HG03025 (cell line): ENCODE data around the gene GPR63.
A peak's percentile ranks its signal among the peaks of the same experiment; 100 is the strongest.

Source experiments
- ATAC-seq: cut with Tn5 transposase; IDR thresholded peaks from one replicate; pipeline ENCODE4 v1.9.1; 2021; ENCODE audit warnings: mild to moderate bottlenecking, moderate library complexity; ENCODE audit not compliant: unreplicated experiment, low FRiP score

Gene GPR63, protein sequence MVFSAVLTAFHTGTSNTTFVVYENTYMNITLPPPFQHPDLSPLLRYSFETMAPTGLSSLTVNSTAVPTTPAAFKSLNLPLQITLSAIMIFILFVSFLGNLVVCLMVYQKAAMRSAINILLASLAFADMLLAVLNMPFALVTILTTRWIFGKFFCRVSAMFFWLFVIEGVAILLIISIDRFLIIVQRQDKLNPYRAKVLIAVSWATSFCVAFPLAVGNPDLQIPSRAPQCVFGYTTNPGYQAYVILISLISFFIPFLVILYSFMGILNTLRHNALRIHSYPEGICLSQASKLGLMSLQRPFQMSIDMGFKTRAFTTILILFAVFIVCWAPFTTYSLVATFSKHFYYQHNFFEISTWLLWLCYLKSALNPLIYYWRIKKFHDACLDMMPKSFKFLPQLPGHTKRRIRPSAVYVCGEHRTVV

DNA sequence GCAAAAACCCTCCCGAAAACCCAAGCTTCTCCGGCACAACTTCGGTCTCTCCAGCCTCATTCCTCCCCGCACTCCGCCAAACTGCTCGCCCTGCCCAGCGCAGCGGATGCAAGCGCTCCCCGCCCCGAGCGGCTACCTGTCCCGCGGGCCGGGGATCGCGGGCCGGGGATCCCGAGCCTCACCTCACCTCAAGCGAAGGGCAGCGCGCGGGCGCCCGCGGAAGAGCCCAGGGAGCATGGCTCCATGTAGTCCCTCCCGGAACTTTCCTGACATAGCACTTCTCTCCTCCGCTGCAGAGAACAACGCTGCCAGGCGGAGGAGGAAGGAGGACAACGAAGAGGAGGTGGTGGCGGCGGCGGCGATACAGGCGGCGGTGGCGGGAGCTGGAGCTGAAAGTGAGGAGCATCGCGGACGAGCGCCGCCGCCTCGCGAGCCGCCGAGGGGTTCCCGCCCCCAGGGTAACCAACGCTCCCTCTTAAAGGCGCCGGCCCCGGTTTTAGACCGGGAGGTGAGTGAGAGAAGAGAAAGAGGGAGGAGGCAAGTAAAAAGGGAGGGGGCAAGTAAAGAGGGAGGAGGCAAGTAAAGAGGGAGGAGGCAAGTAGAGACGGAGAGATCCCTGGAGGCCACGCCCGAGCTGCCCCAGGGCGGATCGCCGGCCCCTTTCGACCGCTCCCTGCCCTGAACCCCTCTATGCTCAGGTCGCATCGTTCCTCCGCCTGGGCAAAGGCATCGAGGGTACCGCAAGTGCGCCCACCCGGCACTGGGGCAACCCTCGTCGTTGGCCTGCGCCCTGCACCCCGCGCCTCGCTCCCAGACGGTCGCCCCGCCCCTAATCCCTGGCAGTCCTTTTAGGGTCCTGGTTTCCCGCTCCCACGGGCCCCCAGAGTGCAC, at the start of gene GPR63:
Gene GPR63 (minus strand): TSS at position 397 of the 891 bp plus-strand sequence. CDS start 37,746 bp downstream, outside the sequence.
- peak; percentile 95 for ATAC-seq

DNA sequence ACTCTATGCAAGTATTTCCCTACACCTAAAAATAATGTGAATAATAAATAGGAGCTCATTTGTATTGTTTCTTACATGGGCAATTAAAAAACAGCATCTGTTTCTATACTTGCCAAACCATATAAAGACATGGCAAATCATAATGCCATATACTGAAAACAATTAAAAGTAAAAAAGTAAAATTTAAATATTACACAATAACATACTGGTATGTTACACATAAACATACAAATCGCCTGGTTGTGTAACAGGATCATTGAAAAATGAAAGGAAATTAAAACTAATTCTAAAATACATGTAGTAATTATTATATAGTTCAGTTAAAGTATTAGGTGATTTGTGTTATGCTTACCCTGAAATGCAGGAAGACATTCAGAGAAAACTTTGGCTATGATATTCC, 49.2 kb upstream of the GPR63 start:
- ATAC-seq = no peak

DNA sequence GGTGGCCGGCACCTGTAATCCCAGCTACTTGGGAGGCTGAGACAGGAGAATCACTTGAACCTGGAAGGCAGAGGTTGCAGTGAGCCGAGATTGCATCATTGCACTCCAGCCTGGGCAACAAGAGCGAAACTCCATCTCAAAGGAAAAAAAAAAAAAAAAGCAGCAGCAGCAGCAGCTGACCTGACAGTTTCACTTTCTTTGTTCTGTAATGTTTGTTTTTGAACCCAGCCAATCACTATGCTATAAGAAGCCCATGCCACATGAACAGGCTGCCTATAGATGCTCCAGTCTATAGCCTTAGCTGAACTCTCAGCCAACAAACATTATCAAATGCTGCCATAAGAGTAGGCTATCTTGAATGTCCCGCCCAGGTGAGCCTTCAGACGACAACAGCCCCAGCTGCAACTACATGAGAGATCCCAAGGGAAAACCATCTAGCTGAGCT, 47.9 kb upstream of the GPR63 start:
- ATAC-seq = peak; percentile 95

DNA sequence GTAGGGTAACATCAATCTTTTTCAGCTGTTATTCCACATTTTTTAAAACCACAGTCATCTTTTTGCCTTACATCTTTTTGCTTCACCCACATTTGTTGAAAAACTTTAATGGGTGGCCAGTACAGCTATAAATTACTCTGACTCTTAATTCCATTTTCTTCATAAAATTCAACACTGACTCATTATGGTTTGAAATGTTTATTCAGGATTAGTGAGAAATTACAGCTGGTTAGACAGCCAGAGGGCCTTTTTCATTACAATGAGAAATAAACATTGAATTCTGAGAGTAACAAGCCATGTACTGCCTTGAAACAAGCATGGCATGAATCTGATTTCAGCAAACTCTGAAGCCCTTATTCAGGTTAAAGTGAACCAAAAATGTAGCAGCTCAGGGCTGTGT, 40.9 kb upstream of the GPR63 start:
- ATAC-seq = no peak

DNA sequence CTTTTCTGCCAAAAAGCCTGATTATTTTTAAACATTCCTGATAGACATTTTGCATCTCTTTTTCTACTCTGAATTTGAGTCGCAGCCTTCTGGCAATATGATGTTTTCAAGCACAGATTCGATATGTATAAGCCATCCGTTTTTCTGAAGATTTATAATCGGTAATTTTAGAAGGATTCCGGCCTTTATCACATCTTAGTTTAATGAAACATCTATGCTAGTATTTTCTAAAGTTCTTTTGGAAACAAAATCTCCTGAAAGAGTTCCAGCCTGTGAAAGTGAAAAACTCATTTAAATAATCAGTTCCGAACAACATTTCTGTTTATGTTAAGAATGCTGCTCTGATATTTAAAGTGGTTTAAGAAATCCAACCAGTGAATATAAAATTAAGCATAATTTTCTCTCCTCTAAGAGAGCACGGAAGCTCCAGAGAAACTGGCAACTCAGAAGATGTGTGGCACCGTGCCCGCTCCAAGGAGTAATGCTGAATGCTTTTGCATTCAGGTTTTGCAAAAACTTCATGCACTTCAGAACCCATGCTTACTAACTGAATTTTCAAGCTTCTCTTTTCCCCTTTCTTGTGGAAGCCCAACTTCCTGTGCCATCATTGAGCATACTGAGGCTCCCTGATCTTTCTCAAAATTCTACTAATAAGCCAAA, 39.7 kb upstream of the GPR63 start:
- ATAC-seq = no peak

DNA sequence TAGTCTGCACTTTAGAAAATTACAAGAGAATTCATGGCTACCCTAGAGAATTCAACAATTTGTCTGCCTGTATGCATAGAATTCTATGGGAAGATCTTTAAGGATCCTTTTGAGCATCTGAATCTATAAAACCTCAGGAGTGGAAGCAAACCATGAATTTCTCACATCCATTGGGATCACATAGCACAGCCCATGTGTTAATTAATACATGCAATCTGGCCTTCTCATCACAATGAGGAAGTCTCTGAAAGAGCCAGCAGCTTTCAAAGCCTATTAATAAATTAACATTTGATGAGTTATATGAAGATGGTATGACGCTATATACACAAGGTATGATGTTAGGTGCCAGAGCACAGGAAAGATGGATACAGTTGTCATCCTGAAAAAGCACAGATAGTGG, 35.7 kb upstream of the GPR63 start:
- ATAC-seq = no peak

DNA sequence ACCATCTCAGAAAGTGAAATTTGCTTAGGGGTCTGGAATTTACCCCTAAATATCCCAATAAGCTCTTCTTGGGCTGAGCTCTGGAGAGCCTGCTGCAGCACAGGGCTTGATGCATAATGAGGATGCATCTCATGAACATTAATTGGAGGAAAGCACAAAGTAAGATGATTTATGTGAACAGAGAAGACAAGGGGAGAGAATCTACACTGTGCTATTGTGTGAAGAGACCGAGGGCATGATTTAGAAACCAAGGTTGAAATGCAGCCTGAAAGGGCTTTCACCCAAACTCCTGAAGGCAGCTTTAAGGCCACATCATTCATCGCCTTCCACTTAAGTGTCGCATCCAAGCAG, 27.8 kb upstream of the GPR63 start:
- no peak for ATAC-seq

DNA sequence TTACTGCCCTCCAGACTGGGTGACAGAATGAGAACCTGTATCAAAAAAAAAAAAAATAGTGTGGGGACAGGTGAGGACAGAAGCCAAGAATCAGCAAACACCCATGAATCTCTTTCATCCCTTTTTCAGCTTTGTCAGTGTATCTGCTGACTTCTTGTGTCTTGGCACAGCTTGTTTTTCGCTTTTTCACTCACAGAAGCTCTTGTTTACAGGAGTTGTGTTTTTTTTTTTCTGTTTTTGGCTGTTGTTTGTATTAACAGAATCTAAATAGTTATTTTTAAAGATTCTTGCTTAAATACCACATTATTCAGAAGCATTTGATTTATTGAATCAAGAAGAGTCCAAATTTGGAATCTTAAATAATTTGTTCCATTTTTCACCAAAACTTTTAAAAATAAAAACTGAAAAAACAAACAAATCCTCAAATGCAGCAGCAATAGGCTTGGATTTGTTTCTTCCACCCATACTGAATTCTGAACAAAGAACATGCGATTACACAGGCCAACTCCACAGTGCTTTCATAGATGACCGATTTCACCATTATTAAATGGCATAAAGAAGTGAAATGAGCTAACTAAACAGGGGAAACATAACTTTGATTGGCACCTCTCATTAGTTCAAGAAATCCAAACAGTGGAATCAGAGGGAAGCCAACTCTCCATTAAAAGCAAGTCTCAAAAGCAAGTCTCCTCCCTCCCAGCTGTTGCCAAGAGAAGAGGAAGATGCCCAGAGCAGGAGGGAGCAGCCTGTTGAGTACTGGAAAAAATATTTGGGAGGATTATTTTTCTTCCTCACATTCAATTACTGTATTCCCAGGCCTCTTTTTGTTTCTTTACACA, 27.2 kb upstream of the GPR63 start:
- no peak for ATAC-seq

DNA sequence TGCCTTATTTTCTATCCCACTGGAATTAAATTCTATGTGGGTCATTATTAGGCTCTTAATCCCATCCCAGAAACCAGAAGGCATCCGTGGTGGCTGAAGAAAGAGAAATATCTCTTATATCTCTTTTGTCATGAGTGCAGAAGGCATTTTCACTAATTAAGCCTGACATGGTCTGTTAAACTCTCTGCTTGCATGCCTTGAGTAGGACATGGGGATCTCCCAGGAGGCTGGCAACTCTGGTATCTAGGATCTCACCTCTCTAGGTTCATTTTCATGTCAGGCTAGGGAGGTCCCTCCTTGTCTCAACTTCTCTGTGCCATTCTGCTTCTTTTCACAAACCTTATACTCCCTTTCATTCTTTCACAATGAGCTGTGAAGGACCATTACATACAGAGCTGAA, 25.3 kb upstream of the GPR63 start:
- ATAC-seq = no peak

DNA sequence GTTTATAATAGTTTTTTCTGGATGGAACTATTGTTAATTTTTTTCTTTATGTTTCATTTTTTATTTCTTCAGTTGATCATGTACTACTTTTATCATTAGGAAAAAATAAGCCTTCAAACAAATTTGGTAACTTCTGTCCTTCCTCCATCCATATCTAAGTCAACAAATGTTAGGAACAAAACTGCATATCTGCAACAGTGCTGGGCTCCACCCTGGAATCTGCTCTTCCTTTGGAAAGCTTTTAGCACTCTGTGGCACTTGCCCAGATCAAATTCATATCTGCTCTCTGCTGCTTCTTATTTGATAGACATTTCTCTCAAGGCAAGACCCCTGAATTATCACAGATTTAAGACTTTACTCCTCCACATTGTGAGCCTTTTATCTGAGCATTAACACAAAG, 24.3 kb upstream of the GPR63 start:
- ATAC-seq = no peak

DNA sequence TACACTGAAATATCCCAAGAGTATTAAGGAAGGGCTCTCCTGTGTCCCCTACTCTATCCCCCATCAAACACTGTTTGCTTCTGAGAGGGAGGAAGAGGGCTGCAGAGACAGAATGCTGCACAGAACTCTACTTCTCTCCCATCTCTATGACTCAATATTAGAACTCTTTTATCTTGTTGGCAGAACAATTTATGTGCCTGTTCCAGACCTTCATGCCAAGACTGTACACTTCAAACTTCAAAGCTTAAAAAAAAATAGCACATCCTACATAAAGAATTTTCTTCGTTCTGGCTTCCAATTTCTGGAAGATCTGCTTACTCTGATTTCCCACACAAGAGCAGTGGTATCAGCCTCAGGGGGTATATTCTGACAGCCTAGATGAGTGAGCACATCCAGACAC, 19.6 kb upstream of the GPR63 start:
- no peak for ATAC-seq

DNA sequence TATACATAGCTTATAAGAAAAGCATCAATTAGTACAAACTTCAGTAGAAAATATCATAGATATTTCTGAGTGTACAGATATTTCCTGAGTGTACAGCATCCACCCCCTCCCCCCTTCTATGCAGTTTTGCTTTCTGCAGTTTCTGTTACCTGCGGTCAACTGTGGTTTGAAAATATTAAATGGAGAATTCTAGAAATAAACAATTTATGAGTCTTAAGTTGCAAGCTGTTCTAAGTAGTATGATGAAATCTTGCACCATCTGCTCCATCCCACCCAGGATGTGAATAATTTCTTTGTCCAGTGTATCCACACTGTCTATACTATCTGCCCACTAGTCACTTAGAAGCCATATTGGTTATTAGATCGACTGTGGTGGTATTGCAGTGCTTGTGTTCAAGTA, 15.8 kb upstream of the GPR63 start:
- ATAC-seq = no peak

DNA sequence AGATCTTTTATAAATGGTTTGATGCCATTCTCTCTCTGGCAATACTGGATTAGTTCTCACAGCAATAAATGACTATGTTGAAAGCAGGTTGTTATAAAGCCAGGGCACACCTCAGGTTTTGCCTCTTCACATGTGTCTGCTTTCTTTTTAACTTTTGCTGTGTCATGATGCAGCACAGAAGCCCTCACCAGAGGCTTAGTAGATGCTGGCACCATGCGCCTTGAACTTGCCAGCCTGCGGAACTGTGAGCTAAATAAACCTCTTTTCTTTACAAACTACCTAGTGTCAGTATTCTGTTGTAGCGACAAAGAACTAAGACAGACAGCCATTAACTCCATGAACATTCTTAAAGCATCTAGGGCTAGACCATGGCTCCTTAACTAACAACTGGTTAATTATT, 15.3 kb upstream of the GPR63 start:
- ATAC-seq = no peak

DNA sequence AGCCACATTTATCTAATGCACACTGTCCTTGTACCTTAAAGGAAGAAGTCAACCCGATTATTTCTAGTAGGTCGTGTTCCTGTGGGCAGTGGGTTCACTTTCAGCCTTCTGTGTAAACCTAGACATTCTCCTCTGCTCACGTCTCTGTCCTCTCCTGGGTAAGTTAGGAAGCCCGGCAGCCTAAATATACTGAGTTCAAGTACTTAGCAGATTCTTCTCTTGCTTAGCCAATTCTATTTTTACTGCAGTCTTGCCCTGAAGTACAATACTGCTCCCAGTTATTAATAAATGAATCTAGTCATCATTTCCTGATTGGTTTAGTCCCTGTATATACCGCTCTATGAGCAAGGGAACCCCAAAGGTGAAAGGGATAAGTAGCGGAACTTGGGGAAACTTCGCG, 14.6 kb upstream of the GPR63 start:
- ATAC-seq = no peak

DNA sequence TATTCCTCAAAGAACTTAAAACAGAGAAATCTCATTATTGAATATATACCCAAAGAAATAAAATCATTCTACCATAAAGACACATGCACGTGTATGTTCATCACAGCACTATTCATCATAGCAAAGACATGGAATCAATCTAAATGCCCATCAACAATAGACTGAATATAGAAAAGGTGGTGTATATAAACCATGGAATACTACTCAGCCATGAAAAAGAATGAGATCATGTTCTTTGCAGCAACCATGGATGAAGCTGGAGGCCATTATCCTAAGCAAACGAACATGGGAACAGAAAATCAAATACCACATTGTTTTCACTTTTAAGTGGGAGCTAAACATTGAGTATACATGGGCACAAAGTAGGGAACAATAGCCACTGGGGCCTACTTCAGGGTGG, 12.3 kb upstream of the GPR63 start:
- no peak for ATAC-seq

DNA sequence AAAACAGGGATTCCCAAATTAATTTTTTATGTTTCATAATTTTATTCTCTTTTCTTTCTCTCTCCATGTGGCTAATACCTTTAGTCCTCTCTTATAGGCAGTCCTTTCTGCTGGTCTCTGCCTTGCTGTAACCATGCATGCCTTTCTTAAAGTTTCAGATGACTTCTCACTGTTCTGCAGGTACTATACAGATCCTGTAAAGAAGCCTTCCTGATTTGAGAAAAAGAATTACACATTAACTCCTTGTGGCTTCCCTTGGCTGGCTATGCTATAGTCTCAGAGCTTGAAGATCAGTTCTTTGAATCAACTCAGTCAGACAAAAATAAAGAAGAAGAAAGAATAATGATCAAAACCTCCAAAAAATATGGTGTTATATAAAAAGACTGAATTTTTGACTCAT, 7.3 kb upstream of the GPR63 start:
- ATAC-seq = no peak

DNA sequence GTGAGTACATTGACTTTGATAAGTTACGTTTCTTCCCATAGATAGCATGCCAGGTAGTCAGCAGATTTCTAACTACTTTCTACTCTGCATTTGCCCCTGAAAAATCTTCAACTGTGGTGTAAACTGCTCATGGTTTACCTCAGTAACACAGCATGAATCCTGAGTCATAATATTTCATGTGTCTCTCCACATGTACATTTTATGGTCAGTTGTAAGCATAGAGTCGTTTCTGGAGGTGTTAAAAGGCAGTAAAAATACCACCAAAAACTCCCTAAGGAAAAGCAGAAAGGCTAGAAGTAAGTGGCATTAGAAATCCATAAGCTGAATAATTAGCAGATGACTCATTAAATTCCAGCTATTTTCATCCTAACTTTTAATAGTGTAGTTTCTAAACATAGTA, 4.1 kb upstream of the GPR63 start:
- ATAC-seq = no peak

DNA sequence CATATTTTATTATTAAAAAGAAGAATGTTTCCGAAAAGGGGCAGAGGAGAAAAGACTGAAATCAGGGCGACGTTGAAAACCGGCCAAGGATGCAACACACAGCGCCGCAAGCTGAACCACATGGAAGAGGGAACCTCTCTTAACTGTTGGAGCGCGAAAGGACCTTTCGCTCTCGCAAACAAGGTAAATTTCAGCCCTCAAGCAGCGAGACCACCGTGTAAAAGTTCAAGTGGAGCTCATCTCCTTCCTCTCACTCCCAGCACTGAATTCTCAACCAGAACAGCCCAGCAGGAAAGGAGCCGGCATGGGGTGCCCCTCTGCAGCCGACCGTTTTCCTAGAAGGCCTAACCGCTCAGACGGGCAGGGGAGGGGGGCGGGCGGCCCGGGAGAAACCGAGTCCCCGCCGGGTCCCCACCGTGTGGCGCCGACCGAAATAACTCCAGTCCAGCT, 621 bp downstream of the GPR63 start:
- peak; percentile 20 for ATAC-seq

DNA sequence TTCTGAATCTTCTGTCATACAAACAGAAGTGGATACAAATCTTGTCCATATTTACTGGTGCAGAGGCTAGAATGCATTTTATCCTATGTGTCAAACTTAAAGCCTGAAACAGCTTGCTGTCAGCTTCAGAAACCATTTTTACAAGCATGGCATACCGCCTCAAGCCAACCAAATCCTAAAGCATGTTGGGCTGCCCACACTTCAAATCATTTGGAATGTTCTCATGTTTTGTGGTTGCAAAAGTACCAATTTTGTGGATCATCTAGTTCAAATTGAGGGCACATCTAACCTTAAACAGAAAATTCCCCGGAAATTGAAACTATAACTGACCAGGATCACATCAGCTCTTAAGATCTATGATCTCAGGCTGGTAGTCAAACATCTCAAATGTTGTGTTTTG, 3.2 kb downstream of the GPR63 start:
- no peak for ATAC-seq

DNA sequence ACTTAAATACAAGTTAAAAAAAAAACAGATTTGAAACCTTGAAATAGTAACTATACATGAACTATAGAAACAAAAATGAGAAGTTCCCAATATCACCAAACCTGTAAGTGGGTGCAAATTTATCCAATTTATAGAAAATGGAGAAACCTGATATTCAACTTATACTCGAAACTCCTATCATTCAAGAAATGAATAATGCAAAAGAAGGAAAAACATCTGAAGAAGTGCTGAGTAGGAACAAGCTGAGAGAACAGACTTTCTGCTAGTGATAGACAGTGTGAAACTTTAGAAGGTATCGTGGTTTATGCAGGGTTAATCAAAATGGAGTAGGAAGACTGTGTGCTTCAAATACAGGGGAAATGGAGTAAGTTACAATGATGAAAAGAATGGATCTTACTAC, 4.5 kb downstream of the GPR63 start:
- no peak for ATAC-seq
